Measurements from ENCODE around the gene GNL2. TPM values are rescaled to one million over a fixed set of nuclear protein-coding genes. Genes with fewer than 3 reads are reported as not detected.

GNL2 gene
- total RNA-seq, 2 donors from 2014 or later, result 28.4 to 35.9 TPM

- intact Hi-C loops (cut with DNase I), result no loop called here
- H3K9ac ChIP-seq (ENCODE audit: low read depth in 2 of 2, low read length in 2 of 2), result no peak overlapping the region
- no peaks in the 10 kb centered on the region for H3K36me3 ChIP-seq
- no peak for DNase-seq
- peaks cover 40% of the 10 kb centered on the region for H3K27me3 ChIP-seq
- no peak overlapping the region for H3K27ac ChIP-seq
- TF ChIP-seq CTCF (IDR thresholded peaks at IDR 0.05), result no peak
- no peaks in the 10 kb centered on the region for H3K9me3 ChIP-seq
- H3K4me1 ChIP-seq, result no peaks in the 10 kb centered on the region
- H3K4me3 ChIP-seq, result no peak overlapping the region
These were observed 33.3 kb upstream of the GNL2 start for GRCh38 chr1:37629008-37629407.

GRCh38 chr1:37628026-37628556 is 32.4 kb upstream of the GNL2 start:
- no peak for TF ChIP-seq CTCF (IDR thresholded peaks at IDR 0.05)
- Histone ChIP-seq H3K36me3 (no peaks in the 10 kb centered on the region), H3K27me3 (peaks cover 31% of the 10 kb centered on the region), H3K4me3 (no peak overlapping the region), H3K9ac (ENCODE audit: low read depth in 2 of 2, low read length in 2 of 2) (no peak overlapping the region), H3K9me3 (no peaks in the 10 kb centered on the region), H3K4me1 (no peaks in the 10 kb centered on the region), H3K27ac (no peak overlapping the region)
- no peak for DNase-seq
- intact Hi-C loops (cut with DNase I), result no loop called here

- no peaks in the 10 kb centered on the region for H3K27me3 ChIP-seq
These were observed 26.4 kb upstream of the GNL2 start for GRCh38 chr1:37622131-37622530.

GRCh38 chr1:37621326-37621870 is 25.7 kb upstream of the GNL2 start:
- Histone ChIP-seq H3K4me3 (no peak overlapping the region), H3K36me3 (no peaks in the 10 kb centered on the region), H3K4me1 (no peaks in the 10 kb centered on the region), H3K9me3 (no peaks in the 10 kb centered on the region), H3K27ac (no peak overlapping the region), H3K9ac (ENCODE audit: low read depth in 2 of 2, low read length in 2 of 2) (no peak overlapping the region), H3K27me3 (no peaks in the 10 kb centered on the region)
- no peak for TF ChIP-seq CTCF (IDR thresholded peaks at IDR 0.05)
- intact Hi-C loops (cut with DNase I), result no loop called here
- DNase-seq, result no peak

More at GRCh38 chr1:37622131-37622530, 26.4 kb upstream of the GNL2 start:
- no peak for DNase-seq
- H3K36me3 ChIP-seq, result no peaks in the 10 kb centered on the region
- no peak for TF ChIP-seq CTCF (IDR thresholded peaks at IDR 0.05)
- H3K27ac ChIP-seq, result no peak overlapping the region
- no peak overlapping the region for H3K4me3 ChIP-seq
- no peaks in the 10 kb centered on the region for H3K4me1 ChIP-seq
- no peak overlapping the region for H3K9ac ChIP-seq (ENCODE audit: low read depth in 2 of 2, low read length in 2 of 2)
- no peaks in the 10 kb centered on the region for H3K9me3 ChIP-seq
- intact Hi-C loops (cut with DNase I), result no loop called here

- Histone ChIP-seq H3K9ac (ENCODE audit: low read depth in 2 of 2, low read length in 2 of 2) (no peak overlapping the region), H3K9me3 (no peaks in the 10 kb centered on the region), H3K36me3 (no peaks in the 10 kb centered on the region), H3K4me1 (no peaks in the 10 kb centered on the region), H3K27me3 (no peaks in the 10 kb centered on the region), H3K27ac (no peak overlapping the region), H3K4me3 (no peak overlapping the region)
- intact Hi-C loops (cut with DNase I), result no loop called here
- TF ChIP-seq CTCF (IDR thresholded peaks at IDR 0.05), result no peak
- no peak for DNase-seq
These were observed 25.0 kb upstream of the GNL2 start for GRCh38 chr1:37620707-37621106.

All from colonic mucosa (tissue), 4 donors.